IMR-90 (cell line): Measurements from ENCODE around the gene PLGLB2.
"Not testable (repeated sequence)": the region's sequence is repeated elsewhere in the genome, so short reads cannot be mapped to it uniquely, and the experiment has no call there.

Source experiments
- BHLHE40 ChIP-seq: fragments of 150-350 bp; IDR thresholded peaks from 2 replicates; pipeline ENCODE4 v1.6.1; 2016; ENCODE audit warnings: mild to moderate bottlenecking, low read depth, low read length
- CEBPB ChIP-seq: IDR thresholded peaks from 2 replicates; pipeline ENCODE4 v1.6.1; 2012; ENCODE audit warnings: low read depth, low read length, improper control_type of control experiment
- CHD1 ChIP-seq: IDR thresholded peaks from 2 replicates; pipeline ENCODE4 v1.6.1; 2012; ENCODE audit warnings: low read depth, low read length, improper control_type of control experiment
- CTCF ChIP-seq: conservative IDR thresholded peaks from 2 replicates; pipeline ENCODE4 v1.5.1; 2012; ENCODE audit warnings: mild to moderate bottlenecking, low read depth, low read length, improper control_type of control experiment
- MAFK ChIP-seq: IDR thresholded peaks from 2 replicates; pipeline ENCODE4 v1.6.1; 2012; ENCODE audit warnings: low read depth, low read length, improper control_type of control experiment
- MAZ ChIP-seq: IDR thresholded peaks from 2 replicates; pipeline ENCODE4 v1.6.1; 2012; ENCODE audit warnings: low read depth, mild to moderate bottlenecking, low read length, improper control_type of control experiment, moderate library complexity, borderline replicate concordance
- MXI1 ChIP-seq: IDR thresholded peaks from 2 replicates; pipeline ENCODE4 v1.6.1; 2012; ENCODE audit warnings: low read depth, mild to moderate bottlenecking, low read length, moderate library complexity, borderline replicate concordance
- NFE2L2 ChIP-seq: fragments of 150-350 bp; IDR thresholded peaks from 2 replicates; pipeline ENCODE4 v1.6.1; 2016; ENCODE audit warnings: low read depth, mild to moderate bottlenecking, low read length
- POLR2A ChIP-seq: IDR thresholded peaks from 2 replicates; pipeline ENCODE4 v1.6.1; 2012; ENCODE audit warnings: mild to moderate bottlenecking, low read depth, low read length
- RAD21 ChIP-seq: IDR thresholded peaks from 2 replicates; pipeline ENCODE4 v1.6.1; 2012; ENCODE audit warnings: low read length, improper control_type of control experiment
- RCOR1 ChIP-seq: IDR thresholded peaks from 2 replicates; pipeline ENCODE4 v1.6.1; 2012; ENCODE audit warnings: mild to moderate bottlenecking, low read length, improper control_type of control experiment; ENCODE audit not compliant: insufficient replicate concordance
- RFX5 ChIP-seq: IDR thresholded peaks from 2 replicates; pipeline ENCODE4 v1.8.0; 2012; ENCODE audit warnings: low read depth, mild to moderate bottlenecking, low read length, moderate library complexity
- SMC3 ChIP-seq: fragments of 150-350 bp; IDR thresholded peaks from 2 replicates; pipeline ENCODE4 v1.6.1; 2016; ENCODE audit warnings: low read depth, mild to moderate bottlenecking, antibody characterized with exemption, low read length, moderate library complexity
- USF2 ChIP-seq: fragments of 150-350 bp; IDR thresholded peaks from 2 replicates; pipeline ENCODE4 v1.6.1; 2017; ENCODE audit warnings: mild to moderate bottlenecking, antibody characterized with exemption, low read length, low read depth

- not testable (repeated sequence) for TF ChIP-seq USF2, CTCF, POLR2A, RCOR1, SMC3, MAFK, NFE2L2, CEBPB, MAZ, MXI1, RFX5, CHD1, RAD21, BHLHE40
Observed at GRCh38 chr2:87727940-87728599, 19.8 kb upstream of the PLGLB2 start.
